Measurements from ENCODE around the gene PRKCQ.

PRKCQ gene

DNA sequence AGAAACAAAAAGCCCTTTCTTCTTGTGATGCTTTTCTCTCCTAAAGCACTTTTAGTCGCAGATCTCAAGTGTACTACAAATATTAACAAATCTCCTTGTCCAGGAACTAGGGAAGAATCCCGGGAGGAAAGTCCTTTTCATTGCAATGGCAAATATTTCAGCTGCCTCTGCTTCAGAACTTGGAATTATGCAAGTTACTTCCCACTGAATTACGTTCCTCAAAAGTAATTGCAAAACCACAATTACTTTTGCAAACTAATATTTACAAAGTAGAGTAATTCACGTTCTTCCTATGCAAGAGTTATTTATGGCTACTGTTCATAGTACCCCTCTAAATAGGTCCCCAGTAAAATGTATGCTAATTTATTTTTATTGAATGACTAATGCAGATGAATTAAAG, 14.5 kb downstream of the PRKCQ start:
- DNase-seq, result no peak

- no peak for DNase-seq
Measured at GRCh38 chr10:6564367-6564766, 15.7 kb downstream of the PRKCQ start.

GRCh38 chr10:6563731-6564130, 16.3 kb downstream of the PRKCQ start:
- no peak for DNase-seq

DNA sequence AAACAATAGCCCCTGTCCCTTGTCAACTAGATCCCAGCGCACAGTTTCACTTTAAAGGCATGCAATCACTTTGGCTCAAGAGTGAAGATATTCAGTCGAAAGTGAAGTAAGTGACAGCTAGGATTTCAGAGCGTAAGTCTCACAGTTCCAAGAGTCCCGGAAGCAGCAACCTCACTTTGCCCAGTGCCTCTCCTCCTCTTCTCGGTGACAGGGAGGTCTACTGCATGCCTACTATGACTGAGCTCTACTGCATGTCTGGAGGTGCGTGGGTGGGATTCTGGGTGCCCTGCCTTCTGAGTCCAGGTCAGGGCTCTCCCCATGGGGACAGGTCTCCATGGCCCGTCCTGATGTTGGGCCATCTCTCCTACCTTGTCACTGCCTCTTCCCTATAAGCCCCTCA, 17.0 kb downstream of the PRKCQ start:
- no peak for DNase-seq

GRCh38 chr10:6562221-6562620, 17.9 kb downstream of the PRKCQ start:
- no peak for DNase-seq

DNA sequence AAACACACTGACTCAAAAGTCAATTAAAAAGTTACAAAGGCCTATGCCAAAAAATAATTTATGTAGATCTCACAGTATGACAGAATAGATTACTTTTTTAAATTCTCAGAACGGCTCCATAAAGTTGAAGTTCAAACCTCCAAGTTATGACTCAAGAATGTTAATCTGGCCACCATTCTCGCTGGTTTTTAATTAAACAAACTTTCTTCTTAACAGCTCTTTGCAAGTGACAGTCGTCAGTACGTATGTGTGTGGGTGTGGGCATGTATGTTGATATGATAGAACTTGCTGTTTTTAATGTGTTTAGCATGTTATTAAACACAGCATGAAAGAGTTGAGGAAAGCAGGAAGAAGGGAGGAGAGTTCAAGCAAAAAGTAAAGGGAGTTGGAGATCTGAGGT, 18.5 kb downstream of the PRKCQ start:
- no peak for DNase-seq

- DNase-seq, result no peak
Measured at GRCh38 chr10:6558759-6559461, 21.2 kb downstream of the PRKCQ start.

DNA sequence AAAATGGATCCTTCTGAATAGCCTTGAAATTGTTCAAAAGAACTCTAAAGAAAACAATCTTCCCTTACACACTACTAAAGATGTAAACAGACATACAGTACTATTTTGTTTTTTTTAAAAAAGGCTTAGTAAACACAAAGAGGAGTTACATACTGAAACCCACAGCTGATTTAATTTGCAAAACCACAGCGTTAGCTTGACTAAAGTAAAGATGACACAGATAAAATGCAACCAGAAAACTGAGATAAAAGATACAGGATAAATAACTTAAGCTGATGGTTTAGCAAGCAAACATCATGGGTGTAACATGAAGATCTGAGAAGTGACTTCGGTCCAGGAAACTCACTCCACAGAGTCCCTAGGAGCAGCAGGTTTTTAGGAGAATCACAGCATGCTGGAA, 21.8 kb downstream of the PRKCQ start:
- DNase-seq, result no peak

- DNase-seq, result no peak
Measured at GRCh38 chr10:6553937-6554336, 26.1 kb downstream of the PRKCQ start.

- DNase-seq, result peak; percentile 35
Measured at GRCh38 chr10:6543431-6544005, 36.6 kb downstream of the PRKCQ start.

DNA sequence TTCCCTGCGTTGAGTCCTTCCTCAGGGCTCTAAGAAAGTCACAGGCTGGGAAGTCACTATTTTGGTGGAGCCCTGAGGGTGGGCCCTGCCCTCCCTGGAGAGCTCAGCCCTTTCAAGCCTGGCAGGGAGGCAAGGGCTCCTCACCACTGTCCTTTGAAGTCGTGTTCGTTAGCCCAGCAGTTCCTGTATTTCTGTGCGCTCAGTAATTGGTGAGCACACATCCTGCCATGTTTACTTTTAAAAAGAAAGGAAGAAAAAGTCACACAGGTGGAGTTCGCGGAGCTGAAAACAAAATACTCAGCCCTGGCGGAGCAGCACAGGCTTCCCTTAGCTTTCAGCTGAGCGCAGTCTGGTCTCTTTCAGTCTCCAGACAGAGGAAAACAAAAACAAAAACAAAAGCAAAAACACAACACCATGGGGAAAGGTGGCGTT, 37.1 kb downstream of the PRKCQ start:
- peak; percentile 51 for DNase-seq

DNA sequence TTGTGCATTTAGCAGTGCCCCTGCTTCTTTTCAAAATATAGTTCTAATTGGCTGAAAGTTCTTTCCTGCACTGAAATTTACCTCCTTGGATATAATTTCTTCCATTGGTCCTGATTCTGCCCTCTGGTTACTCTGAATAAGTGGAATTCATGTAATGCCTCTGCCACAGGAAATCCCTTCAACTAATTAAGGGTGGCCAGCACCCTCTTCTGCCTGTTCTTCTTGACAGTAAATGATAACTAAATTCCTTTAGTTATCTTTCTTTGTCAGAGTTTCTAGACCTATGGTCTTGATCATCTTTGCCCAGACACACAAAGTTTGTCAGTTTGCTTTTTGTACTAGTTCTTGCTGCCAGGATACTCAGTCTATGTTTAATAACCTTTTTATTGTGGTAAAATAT, 40.2 kb downstream of the PRKCQ start:
- DNase-seq, result no peak

GRCh38 chr10:6537770-6538169, 42.3 kb downstream of the PRKCQ start:
- DNase-seq, result no peak

DNA sequence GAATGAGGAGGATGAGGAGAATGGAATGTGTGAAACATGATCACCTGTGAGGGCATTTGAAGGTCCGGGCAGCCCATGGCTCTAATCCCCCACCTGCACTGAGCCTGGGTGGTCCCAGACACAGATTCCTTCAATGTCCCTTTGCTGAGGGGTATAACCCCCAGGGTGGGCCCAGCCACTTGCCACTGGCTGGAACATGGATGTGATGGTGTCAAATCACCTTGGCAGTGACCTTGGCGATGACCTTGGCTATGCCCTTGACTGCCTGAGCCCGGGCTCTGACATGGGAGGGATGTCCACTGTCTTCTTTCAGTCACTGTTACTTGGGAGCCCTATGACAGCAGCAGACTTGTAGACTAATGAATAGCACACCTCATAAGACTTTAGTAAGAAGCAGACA, 44.0 kb downstream of the PRKCQ start:
- no peak for DNase-seq

GRCh38 chr10:6535156-6535764, 44.8 kb downstream of the PRKCQ start:
- DNase-seq, result no peak

- DNase-seq, result no peak
Measured at GRCh38 chr10:6532321-6532720, 47.8 kb downstream of the PRKCQ start.

DNA sequence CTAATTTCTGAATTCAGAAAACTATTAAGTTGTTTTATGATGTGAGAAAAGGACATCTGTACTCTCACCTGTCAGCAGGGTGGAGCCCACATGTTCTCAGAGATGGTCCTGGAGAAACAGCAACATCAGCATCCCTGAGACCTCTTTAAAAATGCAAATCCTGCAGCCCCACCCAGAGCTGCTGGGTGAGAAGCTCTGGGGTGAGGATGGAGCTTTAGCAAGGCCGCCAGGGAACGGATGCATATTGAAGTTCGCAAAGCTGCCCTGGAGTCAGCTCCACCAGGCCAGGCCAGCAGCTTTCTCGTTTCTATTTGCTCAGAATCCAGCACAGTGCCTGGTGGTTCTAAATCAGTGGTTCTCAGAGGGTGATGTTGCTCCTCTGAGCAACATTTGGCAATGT, 49.1 kb downstream of the PRKCQ start:
- no peak for DNase-seq

DNA sequence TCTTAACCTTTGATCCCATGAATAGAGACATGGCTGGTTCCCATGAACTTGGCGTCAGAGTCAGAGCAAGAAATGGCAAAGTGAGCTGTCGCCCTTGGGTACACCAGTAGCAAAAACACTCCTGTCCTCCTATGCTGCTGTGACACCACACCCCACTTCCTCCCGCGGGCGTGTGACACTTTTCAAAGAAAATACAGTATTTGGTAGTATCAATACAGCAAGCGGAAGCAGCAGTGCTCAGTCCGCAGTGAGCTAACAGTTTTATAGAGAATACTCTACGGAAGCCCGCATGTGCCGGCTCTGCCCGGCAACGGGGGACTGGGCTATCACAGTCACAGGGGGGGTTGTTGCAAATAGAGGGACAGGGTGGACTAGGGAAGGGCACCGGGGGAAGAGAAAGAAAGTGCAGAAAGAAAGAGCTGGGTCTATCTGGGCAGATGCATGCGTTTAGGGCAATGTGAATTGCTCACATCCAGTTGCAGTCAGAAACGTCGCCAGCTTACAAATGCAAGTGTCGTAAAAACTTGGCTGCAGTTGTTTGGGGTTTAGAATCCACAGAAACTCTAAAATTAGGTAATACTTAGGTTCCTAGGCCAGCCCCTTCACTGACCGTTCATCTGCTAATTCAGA, 49.8 kb downstream of the PRKCQ start:
- DNase-seq, result peak; percentile 76

GRCh38 chr10:6528198-6528950, 51.7 kb downstream of the PRKCQ start:
- DNase-seq, result no peak

- no peak for DNase-seq
Measured at GRCh38 chr10:6525599-6526165, 54.4 kb downstream of the PRKCQ start.

GRCh38 chr10:6522230-6522629, 57.8 kb downstream of the PRKCQ start:
- no peak for DNase-seq

- no peak for DNase-seq
Measured at GRCh38 chr10:6520138-6520537, 59.9 kb downstream of the PRKCQ start.
